Endothelial cell of hepatic sinusoid (primary cell): ENCODE results near the gene NECAB2.

Experiments
- in situ Hi-C: cut with HindIII; loops from 2 replicates; pipeline ENCODE4 v1.10.0; 2017; ENCODE audit warnings: low sequenced_read_pairs

The NECAB2 gene

DNA sequence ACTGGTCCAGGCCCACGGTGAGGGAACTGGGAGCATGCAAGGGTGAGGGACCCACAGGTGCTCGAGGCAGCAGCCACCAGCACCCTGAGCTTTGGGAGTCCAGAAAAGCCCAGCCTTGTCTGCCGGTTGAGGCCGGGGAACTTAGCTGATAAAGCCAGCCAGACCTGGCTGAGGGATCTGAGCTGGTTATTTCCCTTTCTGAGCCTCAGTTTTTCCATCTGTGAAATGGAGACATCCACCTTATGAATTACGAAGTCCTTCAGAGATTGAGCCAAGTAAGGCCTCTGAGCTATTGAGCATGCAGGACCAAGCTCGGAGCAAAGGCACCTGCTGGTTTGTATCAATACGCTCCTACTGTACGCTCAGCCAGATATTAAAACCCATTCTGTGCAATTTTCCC lies 13.8 kb downstream of the NECAB2 start:
- in situ Hi-C loops = no loop called here

DNA sequence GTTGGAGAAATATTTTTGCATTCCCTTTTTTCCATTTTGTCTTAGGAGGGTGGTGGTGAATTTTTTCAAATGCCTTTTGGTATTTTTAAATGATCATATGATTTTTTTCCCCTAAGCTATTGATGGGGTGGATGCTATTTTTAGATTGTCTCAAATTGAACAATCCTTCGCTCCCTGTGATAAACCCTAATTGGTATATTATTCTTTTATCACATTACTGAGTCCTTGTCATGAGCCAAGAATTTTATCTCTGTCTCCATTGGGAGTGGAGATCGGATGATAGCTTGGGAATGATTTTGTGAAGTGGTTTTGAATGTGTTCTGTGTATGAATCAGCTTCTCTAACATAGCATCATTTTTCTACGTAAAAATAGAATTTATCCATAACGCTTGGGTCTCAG lies 15.4 kb downstream of the NECAB2 start:
- in situ Hi-C loops = no loop called here

DNA sequence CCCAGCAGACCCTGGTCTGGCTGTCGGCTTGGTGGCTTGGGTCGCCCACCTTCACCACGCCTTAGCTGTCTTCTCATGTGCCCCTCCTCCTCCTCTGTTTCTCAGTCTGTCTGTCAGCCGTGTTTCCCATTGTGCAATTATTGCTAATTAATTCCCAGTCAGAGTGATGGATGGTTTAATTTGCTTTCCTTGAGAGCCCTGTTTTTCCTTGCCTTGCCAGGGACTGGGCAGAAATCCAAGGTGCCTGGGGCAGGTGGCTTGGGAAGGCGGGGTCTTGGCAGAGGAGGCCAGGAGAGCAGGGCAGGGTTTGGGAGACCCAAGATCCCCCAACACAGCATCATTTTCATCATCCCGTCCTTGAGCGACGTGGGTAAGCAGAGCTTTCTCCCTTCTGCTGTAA lies 21.3 kb downstream of the NECAB2 start:
- in situ Hi-C loops = loop anchor here (5.0 kb wide), 1 partner anchor 43 kb away; no protein-coding TSS in a partner anchor

DNA sequence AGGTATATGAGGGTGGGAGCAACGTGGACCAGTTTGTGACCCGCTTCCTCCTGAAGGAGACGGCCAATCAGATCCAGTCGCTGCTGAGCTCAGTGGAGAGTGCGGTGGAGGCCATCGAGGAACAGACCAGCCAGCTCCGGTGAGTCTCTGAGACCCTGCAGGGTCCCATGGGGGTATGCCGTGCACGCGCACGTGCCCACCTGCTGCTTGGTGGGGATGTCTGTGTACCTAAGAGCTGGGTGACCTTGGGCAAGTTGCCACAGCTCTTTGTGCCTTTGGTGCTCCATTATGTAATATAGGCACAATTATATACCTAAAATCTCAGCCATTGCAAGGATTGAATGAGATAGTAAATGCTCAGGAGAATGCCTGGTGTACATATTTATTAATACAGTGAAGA lies 22.4 kb downstream of the NECAB2 start:
- in situ Hi-C loops = no loop called here

DNA sequence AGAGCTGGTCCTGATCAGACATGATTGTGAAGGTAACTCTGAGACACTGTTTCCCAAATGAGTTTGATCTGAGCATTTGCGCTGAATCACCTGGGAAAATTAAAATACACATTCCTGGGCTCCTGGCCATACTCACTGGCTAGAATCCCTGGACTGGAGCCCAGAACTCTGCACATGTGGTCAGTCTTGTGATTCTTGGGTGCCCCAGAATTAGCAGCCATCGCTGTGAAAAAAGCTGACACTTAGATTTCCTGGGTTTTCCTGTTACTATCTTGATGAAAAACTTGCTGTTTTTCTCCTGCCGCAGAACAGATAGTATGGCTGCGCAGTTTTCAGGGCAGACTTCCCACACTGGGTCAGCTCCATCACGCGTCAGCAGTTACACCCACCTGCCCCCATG lies 24.6 kb downstream of the NECAB2 start:
- in situ Hi-C loops = no loop called here

DNA sequence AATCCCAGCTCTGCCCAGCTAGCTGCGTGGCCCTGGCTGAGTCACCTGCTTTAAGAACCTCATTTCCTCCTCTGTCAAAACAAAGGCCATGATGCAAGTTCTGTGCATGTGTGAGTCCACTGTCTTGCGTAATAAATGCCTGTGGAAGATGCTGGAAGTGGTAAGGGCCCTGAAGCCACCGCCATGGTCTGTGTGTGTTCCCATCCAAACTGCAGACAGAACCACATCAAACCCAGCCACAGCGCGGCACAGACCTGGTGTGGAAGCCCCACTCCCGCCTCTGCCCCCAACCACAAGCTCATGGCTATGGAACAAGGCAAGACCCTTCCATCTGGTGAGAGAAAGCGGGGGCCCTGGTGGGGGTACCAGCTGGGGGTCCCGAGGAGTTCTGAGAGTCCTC lies 26.0 kb downstream of the NECAB2 start:
- in situ Hi-C loops = no loop called here

DNA sequence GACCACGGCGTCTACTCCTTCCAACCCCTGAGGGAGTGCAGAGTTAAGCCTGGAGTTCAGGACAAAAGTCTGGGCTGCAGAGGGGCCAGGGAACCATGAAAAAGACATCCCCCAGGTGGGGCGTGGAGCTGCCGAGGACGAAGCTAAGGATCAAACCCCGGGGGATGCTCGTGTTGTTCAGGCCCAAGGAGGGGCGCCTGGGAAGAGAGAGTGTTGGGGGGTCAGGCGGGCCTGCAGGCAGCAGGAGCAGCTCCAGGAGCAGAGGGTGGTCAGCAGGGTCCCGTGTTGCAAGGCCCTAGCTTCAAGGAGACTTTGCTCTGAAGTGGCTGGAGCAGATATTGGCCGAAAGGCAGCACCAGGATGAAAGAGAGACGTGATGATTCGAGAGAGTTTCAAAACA lies 26.7 kb downstream of the NECAB2 start:
- in situ Hi-C loops = no loop called here

DNA sequence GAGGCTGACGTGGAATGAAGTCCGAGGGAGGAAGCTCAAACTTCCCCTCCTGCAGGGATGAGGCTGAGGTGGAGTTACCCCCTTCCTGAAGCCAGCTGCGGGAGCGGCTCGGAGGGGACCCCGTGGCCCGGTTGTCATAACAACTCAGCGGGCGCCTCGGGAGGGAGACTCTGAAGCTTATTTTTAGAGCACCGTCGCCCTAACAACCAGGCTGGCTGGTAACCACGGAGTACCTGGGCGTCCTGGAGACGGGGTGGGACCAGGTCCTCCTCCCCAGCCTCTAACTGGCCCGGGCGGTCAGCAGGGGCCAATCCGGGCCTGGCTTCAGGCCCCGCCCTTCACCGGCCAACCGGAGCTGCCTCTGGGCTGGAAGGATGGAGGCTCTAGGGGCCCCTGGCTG lies 27.7 kb downstream of the NECAB2 start:
- in situ Hi-C loops = no loop called here

DNA sequence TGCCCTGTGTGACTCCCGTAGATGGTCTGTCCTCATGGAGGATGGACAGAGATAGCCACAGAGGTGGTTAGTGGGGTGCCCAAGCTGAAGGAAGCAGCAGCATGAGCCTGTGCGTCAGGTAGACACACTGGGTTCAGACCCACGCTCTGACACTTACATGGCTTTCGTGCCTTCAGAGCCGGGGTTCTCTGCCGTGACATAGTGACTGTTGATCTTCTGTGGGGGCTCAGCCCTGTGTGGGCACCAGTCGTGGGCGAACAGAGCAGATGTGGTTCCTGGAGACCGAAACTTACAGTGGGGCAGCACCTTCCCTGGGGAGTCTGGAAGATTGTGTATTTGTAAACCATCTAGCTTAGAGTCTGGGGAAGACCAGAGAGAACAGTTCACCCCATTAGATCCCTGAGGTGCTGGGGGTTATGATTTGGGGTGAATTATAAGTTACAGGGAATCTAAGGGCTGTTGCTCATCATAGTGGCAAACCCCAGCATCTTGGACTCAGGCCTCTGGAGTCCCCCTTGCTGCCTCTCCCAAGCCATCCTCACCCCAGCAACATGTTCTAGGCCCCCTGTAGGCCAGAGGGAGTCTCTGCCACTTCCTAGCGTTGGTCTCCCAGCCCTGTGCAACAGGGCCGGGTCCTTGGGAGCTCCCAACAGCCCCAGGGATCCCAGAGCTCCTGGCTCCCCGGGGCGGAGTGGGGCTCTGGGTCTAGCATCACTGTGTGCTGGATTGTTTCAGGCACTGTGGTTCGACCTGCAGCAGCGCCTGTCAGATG lies 28.6 kb downstream of the NECAB2 start:
- in situ Hi-C loops = no loop called here

DNA sequence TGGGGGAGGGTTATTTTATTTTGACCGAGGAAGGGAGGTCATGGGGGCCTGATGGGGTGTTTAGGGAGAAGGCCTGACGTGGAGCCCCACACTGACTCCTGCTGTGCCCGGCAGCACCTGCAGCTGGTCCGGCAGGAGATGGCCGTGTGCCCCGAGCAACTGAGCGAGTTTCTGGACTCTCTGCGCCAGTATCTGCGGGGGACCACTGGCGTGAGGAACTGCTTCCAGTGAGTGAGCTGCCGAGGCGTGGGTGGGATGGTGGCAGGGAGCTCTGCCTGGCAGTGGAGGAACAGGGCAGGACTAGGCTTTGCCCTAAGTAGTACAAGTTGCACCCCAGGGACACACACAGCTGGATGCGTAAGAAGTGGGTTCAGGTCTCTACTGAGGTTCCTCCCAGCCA lies 30.0 kb downstream of the NECAB2 start:
- in situ Hi-C loops = no loop called here

DNA sequence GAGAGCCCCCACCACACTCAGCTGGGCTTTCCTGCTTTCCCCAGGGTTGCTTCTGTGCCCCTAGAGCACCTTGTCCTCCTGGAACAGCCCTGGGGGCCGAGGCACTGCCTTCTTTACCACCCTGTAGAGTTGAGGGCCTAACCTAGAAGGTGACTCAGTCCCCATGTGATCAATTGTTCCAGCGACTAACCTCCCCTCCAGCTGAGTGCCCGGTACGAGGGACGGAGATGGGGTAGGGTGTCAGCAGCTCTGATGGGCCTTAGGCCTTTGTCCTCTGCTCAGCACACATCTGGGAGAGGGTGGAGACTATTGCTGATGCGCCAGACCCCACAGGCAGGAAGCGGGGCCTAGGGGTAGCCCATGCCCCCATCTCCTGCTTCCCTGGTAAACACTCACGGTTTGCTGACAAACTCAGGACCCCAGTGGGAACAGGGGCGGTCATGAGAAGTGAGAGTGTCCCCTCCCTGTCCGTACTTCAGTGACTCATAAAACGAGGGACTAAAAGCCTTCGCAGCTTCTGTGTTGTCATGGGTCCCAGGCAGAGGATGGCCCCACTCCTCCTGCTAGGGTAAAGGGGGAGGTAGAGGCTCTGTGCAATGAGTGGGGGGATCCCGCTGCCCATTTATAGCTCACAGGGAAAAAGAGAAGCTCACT lies 33.1 kb downstream of the NECAB2 start:
- in situ Hi-C loops = loop anchor here (5.0 kb wide), 1 partner anchor 66 kb away; no protein-coding TSS in a partner anchor

DNA sequence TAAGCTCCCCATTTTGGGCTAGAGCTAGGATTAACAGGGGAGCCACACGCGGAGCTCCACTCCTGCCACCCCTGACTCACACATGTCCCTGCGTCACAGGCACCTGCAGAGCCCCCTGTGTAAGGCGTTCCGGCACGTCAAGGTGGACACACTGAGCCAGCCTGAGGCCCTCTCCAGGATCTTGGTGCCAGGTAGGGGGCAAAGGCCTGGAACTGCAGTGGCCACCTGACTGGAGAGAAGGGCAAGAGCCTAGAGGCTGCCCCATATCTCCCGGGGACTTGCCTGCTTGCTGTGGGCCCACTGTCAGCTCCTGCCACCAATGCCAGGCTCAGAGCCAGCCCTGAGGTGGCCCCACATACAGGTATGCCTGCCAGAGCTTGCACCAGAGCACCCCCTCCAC lies 33.7 kb downstream of the NECAB2 start:
- in situ Hi-C loops = loop anchor here (5.0 kb wide), 1 partner anchor 66 kb away; no protein-coding TSS in a partner anchor

DNA sequence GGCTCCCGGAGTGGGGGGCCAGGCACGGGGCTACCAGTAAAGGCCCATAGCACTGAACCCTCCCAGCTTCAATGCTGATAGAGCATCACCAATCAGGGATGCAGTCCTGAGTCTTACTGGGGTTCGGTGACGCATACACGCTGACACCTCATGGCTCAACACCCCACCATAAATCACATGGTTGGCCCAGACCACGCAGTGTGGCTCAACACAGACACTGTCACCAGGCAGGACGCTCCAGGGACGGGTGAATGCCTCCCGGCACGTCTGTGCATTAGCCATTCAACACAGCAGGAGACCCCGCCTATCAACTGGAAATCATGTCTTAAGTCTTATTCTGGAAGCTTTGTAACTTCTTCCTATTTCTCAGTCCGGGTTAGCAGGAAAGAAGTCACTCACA lies 35.0 kb downstream of the NECAB2 start:
- in situ Hi-C loops = loop anchor here (5.0 kb wide), 1 partner anchor 64 kb away; no protein-coding TSS in a partner anchor

DNA sequence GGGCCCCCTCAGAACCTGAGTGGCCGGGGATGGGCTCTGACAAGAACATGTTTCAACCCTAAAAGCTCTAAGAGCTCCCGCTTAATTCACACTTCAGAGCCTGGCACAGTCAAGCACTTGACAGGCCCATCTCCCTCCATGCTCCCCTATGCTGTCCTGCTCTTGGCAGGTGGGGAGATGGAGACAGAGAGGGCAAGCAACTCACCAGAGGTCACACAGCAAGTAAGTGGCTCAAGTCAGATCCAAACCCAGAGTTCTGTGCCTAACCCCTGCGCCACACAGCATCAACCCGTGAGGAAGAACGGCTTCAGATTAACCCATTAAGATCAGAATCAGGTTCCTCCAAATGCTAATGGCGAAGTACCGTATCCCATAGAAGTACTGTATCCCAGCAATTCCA lies 36.4 kb downstream of the NECAB2 start:
- in situ Hi-C loops = loop anchor here (5.0 kb wide), 1 partner anchor 63 kb away; no protein-coding TSS in a partner anchor

DNA sequence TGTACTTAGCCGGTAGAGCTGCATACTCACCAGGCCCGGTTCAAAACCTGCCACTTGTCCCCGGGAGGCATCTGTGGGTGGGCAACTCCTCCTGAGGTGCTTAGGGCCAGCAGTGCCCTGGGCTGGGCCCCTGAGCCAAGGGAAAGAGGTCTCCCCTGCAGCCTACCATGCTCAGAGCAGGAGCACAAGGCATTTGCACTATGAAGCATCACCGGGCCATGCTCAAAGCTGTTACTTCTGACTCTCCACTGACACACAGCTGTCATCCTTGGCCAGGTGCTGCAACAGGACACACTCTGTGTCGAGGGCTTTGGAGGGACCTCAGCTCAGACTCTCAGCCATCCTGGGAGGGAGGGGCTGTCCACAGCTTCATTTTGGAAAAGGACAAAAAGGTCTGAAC lies 37.3 kb downstream of the NECAB2 start:
- in situ Hi-C loops = no loop called here

DNA sequence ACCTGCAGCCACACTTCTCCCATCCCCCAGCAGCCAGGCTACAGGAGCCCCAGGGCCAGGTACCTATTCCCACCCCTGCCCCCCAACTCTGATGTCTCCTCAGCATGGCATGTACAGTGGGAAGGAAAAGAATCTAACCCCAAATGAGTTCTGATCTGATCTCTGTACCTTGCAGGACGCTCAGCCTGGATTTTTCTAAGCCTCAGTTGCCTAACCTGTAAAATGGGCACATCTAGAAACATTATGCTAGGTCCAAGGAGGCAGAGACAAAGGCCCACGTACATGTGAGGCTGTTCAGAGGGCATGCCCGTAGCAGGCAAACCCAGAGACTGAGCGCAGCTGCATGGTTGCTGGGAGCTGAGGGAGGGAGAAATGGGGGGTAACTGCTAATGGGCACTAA lies 39.5 kb downstream of the NECAB2 start:
- in situ Hi-C loops = no loop called here

DNA sequence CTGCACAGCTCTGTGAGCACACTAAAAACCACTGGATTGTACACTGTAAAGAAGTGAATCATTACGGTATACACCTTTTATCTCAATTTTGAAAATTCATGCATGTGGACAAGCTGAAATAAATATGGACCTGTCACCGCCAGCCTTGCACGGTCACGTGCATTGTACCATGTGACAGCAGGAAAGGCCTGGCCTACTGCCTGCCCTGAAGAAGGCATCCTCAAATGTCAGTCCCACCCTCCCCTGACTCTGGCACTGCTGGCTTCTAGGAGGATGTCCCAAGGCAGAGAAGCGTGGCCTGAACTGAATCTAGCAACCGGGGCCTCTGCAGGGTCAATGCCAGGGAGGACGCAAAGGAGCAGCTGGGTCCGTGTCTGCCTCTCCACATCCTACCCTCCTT lies 39.9 kb downstream of the NECAB2 start:
- in situ Hi-C loops = no loop called here

DNA sequence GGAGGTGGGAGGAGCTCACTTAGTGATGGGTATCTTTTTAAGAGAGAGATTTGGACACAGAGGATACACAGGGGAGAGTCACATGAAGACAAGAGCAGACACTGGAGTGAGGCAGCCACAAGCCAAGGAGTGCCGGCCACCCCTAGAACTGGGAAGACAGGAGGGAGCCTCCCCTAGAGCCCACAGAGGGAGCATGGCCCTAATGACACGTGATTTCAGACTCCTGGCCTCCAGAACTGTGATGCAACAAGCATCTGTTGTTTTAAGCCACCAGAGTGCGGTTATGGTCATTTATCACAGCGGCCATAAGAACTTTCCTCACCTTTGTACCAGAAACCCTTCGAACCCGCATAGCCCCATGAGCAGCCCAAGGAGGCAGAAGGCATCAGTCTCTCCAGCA lies 41.2 kb downstream of the NECAB2 start:
- in situ Hi-C loops = no loop called here

DNA sequence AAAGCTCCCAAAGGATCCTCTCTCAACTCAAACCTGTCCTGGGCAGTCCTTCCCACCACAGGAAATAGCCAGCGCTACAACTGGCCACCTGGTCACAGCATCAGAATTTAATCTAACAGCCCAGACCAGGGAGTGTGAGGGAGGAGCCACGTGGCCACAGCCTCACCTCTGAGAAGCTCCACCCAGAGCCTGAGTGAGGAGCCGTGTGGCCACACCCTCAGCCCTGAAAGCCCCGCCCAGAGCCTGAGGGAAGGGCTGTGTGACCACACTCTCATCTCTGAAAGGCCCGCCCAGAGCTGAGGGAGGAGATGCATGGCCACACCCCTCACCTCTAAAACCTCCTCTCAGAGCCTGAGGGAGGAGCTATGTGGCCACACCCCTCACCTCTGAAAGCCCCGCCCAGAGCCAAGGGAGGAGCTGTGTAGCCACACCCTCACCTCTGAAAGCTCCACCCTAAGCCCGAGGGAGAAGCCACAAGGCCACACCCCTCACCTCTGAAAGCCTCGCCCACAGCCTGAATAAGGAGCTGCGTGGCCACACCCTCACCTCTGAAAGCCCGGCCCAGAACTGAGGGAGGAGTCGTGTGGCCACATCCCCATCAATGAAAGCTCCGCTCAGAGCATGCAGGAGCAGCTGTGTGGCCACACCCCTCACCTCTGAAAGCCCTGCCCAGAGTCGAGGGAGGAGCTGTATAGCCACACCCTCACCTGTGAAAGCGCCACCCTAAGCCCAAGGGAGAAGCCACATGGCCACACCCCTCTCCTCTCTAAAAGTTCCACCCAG lies 45.9 kb downstream of the NECAB2 start:
- in situ Hi-C loops = no loop called here

DNA sequence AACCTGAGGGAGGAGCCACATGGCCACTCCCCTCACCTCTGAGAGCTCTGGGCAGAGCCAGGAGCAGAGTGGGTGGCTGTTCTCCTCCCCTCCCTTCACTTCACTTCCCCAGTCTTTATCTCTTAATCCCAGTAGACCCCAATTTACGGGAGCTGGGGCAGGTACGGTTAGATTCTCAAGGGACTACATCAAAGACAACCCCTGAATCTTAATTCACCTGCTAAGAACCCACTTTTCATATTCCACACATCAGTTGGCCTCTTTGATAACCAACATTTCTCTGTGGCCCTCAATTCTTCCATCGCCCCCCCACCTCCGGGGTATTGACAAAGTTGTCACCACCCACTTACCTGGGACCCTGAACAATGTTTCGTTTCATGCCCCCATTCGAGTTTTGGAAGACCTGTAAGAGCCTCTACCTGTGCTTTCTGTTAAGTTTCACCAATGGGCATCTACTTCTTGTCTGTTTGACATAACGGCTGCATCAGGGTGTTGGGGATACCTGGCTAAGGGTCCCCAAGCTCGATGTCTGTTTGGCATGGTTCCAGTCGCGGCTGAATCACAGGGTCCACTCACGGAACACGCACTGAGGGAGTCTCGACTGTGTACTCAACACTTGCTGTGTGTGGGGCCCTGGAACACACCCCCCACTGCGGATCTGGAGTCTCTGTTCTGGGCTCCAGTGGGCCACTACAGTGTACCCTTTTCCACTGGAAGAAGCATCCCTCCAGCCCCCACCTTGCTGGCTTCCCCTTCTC lies 46.7 kb downstream of the NECAB2 start:
- in situ Hi-C loops = no loop called here

DNA sequence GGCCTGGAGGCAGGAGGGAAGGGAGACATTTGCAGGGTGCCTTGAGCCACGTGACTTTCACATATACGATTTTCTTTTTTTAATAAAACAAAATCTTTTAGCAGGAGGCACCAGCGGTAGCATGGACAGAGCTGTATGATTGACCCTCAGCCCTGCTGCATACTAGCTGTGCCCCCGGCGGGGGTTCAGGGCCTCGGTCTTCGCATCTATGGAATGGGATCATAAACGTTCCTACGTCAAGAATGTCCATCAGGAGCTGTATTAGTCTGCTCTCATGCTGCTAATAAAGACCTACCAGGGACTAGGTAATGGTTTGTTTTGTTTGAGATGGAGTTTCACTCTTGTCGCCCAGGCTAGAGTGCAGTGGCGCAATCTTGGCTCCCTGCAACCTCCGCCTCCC lies 47.4 kb downstream of the NECAB2 start:
- in situ Hi-C loops = no loop called here
